T-helper 1 cell treated with Interleukin-12 subunit alpha and Interleukin-12 subunit beta and Interleukin-4 antibody, amounts not matched to agents 30 ng/mL and 1 ng/mL, for 36 hours (primary cell): ENCODE results near the gene BCKDK. TPM values are rescaled to one million over a fixed set of nuclear protein-coding genes. Genes with fewer than 3 reads are reported as not detected.
"Not testable (repeated sequence)": the region's sequence is repeated elsewhere in the genome, so short reads cannot be mapped to it uniquely, and the experiment has no call there.

Experiments used
- intact Hi-C: fragments of 100-400 bp; cut with micrococcal nuclease; formaldehyde crosslinking; loops from one replicate; pipeline ENCODE4 v1.15.1; 2024
- total RNA-seq: library from RNA; stranded (reverse); gene quantifications from 2 replicates; pipeline ENCODE4 v1.2.3, GENCODE V29; 2022

Gene BCKDK
- total RNA-seq, 1 donor from 2014 or later = 24.6 TPM

DNA sequence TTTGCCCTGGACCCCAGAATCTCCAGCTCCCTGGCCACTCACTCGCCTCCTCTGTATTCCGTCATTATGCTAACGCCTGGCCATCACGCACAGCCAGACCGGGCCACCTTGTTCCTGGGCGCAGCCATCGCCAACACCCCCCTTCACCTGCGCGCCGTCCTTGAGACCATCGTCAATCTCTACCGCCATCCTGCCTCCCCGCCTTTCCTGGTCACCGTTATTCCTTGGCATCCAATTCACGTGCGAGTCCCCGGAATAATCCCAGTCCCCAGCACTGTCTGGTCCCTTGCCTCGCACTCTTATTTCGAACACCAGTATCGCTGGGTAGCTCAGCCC is 14.1 kb upstream of the BCKDK start:
- intact Hi-C loops = loop anchor here (1.0 to 2.0 kb wide), 12 partner anchors 15 to 365 kb away; partner anchors contain the start of genes ARMC5, BCKDK, HSD3B7 and KAT8

DNA sequence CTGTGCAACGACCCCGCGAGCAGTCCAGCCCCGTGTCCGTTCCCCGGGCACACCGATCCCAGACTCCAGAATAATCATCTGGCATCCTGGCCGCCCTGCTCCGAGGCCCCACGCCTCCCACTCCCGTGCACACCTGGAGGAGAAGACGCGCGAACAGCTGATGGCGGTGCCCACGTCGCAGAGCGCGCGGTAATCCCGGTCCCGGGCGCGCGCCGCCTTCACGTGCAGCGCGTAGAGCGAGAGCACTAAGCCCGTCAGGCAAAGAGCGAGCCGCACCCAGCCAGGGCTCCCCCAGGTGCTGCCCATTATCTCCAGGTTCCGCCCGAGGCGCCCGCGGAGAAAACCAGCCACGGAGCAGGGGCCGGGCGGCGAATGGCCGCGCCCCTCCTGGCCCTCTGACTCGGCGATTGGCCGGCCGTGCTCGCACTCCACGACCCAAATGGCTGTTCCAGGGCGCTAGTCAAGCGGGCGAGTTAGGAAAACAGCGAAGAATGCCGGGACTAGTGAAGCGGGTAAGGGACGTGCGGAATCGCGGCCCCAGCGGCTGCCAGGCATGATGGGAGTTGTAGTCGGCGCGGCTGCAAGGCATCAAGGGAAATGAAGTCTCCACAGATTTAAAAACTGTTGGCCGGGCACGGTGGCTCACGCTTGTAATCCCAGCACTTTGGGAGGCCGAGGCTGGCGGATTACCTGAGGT is 13.6 kb upstream of the BCKDK start, which contains the start of gene VKORC1:
Gene VKORC1 (minus strand): TSS at position 374 of the 697 bp plus-strand sequence. CDS start 68 bp downstream, at position 306.
- intact Hi-C loops = loop anchor here (1.0 to 2.0 kb wide), 12 partner anchors 14 to 365 kb away; partner anchors contain the start of genes ARMC5, BCKDK, HSD3B7 and KAT8

DNA sequence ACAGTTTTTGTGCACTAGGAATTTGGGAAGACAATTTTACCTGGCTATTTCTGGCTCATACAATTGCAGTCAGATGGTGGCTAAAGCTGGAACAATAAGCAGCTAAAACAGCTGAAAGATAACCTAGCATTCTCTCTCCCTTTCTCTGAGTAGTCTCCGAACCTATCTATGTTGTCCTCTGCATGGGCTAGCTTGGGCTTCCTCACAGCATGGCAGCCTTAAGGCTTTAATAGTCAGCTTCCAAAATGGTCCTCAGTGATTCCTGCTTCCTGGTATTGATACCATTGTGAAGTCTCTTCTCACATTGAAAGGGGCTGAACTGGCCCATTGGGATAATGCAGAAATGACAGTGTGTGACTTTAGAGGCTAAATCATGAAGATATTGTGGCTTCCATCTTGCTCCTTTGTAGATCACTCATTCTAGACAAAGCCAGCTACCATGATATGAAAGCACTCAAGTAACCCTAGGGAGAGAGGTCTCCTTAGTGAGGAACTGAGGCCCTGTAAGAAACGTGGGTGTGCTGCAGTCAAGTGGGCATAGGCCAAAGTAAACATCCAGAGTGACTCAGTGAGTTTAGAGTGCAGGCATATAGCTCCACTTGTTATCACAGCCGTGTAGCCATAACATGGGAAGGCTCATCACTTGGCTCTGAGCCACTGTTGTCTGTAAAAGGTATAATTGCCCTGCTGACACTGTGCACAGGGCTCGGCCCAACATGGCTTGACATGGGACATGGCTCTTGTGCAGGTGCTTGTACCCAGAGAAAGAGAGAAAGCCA is 8.1 kb upstream of the BCKDK start:
- intact Hi-C loops = no loop called here

DNA sequence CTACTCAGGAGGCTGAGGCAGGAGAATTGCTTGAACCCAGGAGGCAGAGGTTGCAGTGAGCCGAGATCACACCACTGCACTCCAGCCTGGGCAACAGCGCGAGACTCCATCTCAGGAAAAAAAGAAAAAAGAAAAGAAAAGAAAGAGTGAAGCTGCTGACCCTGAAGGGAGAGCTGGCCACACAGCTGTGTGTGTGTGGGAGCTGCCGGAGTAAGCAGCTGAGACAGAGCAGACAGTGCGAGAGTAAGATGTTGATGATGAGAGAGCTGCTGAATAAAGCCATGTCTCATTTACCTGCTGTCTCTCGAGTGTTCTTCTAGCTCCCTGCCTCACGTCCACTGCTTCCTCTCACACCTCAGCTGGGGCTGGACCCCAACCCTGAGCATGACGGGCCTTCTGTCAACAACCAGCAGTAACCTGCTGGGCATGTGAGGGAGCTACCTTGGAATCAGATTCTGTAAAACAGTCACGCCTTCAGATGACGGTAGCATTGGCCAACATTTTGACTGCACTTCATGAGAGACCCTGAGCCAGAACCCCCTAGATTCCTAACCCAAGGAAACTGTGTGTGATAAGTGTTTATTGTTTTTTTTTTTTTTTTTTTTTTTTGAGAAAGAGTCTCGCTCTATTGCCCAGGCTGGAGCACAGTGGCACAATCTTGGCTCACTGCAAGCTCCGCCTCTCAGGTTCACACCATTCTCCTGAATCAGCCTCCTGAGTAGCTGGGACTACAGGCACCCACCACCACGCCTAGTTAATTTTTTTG is 7.1 kb upstream of the BCKDK start:
- intact Hi-C loops = not testable (repeated sequence)

DNA sequence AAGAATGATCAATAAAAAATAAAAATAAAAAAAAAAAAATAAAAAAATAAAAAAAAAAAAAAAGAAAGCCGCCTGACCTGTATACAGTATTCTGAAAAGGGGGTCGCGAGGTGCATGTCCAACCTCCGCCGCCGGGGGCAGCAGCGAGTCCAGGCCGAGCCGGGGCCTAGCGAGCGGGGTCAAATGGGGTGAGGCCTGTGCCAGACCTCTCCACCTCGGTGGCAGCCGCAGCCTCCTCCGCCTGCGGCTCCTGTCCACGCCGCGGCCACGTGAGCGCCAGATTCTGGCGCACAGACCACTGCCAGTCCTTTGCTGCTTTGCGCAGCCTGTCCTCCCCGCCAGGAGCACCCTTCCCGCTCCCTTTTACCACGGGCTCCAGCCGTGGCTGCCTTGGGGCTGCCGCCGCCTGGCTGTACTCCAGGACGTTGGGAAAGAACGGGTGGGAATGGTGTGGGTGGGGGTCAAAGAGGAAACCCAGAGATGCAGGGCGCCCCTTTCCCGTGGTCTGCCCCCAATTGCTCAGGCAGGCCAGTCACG is 2.4 kb upstream of the BCKDK start:
- intact Hi-C loops = no loop called here

DNA sequence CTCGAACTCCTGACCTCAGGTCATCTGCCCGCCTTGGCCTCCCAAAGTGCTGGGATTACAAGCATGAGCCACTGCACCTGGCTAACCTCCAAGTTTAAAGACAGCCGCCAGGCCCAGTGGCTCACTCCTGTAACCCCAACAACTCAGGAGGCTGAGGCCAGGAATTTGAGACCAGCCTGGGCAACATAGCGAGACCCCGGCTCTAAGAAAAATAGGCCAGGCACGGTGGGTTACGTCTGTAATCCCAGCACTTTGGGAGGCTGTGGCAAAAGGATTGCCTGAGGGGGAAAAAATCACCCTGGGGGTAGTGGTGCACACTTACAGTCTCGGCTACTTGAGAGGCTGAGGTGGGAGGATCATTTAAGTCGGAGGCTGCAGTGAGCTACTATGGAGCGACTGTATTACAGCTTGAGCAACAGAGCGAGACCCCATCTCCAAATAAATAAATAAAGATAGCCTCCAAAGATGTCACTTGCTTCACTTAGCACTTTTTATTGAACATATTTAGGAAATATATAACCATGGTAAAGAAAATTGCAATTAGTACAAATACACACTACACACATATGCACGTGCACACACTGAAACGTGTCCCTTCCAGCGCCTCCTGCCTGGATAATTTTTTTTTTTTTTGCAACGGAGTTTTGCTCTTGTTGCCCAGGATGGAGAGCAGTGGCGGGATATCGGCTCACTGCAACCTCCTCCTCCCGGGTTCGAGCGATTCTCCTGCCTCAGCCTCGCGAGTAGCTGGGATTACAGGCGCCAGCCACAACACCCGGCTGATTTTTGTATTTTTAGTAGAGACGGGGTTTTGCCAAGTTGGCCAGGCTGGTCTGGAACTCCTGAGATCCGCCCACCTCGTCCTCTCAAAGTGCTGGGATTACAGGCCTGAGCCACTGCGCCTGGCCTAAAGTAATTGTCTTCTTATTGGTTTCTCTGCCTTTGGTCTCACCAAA is 1.4 kb upstream of the BCKDK start:
- intact Hi-C loops = no loop called here

DNA sequence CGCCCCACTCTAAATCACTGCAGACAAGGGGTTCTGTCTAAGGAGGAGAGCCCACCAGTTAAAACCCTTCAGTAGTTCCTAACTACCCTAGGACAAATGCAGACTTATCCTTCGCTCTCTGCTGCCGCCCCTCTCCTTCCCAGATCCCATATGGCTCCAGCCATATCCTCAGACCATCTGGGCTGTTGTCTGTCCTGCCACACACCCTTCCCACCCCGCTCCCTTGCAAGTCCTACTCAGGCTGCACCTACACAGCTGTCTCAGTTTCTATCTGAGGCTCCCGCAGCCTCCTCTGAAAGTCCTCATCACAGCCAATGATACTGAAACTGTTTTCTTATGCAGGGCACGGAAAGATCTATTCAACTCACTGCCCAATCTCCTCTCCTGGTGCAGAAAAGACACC is 720 bp upstream of the BCKDK start:
- intact Hi-C loops = no loop called here

DNA sequence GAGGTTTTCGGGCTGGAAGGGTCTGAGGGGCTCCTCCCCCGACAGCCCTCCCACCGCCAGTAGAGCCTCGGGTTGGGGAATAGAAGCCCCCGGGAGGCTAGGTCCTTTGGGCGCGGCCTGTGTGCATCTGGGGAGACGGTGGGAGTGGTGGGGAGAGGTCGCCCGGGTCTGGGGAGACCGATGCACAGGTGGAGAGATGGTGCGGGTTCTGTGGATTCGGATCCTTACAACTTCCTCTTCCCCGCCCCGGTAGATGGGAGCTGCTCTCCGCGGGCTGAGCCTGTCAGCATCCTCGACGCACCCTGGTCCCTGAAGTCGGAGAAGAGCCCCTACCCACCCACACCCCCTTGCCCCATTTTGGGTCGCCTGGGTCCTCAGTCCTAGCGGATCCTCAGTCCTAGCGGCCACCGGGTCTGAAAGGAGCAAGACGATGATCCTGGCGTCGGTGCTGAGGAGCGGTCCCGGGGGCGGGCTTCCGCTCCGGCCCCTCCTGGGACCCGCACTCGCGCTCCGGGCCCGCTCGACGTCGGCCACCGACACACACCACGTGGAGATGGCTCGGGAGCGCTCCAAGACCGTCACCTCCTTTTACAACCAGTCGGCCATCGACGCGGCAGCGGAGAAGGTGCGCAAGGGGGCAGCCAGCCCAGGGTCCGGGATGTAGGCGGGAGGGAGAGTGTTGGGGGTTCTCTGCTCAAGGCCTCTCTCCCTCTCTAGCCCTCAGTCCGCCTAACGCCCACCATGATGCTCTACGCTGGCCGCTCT is 790 bp downstream of the BCKDK start:
- intact Hi-C loops = loop anchor here (2.0 kb wide), 4 partner anchors 14 to 350 kb away; partner anchors contain the start of genes ARMC5, SETD1A and VKORC1

DNA sequence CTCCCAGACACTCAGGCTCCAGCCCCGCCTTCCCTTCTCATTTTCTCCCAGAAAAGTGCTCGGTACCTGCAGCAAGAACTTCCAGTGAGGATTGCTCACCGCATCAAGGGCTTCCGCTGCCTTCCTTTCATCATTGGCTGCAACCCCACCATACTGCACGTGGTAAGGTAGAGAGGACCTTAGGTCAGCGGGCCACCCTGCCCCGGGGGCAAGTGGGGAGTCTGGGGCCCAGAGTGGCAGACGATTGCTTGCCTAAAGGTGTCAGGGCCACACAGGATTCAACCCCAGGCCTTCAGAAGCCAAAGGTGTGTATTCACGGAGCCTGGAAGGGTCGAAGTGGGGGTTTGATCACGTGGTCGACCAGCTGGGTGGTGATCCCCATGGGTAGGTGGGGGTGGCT is 1.4 kb downstream of the BCKDK start:
- intact Hi-C loops = loop anchor here (2.0 to 10.0 kb wide), 5 partner anchors 15 to 765 kb away; partner anchors contain the start of genes ARMC5, SETD1A, VKORC1 and ZNF267

DNA sequence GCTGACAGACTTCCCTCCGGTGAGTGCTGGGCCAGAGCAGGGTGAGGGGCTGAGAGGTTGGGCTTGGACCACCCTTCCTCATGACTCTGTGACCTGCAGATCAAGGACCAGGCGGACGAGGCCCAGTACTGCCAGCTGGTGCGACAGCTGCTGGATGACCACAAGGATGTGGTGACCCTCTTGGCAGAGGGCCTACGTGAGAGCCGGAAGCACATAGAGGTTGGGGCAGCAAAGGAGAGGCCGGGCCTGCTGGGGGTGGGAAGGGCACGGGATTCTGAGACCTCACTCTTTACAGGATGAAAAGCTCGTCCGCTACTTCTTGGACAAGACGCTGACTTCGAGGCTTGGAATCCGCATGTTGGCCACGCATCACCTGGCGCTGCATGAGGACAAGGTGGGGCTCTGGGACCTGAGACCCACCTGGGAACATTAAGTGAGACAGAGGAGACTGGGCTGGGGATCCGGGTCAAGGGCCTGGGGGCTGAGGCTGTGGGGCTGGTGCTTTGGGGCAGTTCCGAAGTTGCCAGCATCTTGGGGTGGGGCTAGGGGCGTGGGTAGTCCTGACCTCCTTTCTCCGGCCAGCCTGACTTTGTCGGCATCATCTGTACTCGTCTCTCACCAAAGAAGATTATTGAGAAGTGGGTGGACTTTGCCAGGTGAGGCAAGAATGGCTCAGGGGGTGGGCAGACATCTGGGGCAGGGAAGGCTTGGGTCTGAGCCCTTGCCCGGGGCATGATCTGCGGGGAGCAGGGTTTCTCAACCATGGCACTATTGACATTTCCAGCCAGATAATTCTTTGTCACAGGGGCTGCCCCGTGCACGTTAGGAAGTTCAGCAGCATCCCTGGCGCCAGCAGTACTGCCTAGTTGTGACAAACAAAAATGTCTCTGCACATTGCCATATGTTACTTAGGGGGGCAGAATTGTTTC is 2.2 kb downstream of the BCKDK start:
- intact Hi-C loops = loop anchor here (10.0 kb wide), 1 partner anchor 764 kb away; the partner anchor contains the start of gene ZNF267

DNA sequence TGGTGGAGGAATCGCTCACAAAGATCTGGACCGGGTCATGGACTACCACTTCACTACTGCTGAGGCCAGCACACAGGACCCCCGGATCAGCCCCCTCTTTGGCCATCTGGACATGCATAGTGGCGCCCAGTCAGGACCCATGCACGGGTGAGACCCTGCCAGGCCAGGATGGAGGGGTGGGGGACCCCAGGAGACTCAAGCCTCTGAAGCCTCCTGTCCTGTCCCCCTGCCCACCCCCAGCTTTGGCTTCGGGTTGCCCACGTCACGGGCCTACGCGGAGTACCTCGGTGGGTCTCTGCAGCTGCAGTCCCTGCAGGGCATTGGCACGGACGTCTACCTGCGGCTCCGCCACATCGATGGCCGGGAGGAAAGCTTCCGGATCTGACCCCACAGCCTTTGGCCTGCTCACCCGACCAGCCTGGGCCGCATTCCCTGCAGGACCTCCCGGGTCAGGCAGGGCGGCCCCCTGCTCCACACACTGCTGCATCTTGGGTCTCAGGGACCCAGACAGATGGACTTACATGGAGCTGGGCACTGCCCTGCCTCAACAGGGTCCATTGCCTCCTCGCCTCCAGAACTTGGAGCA is 3.8 kb downstream of the BCKDK start:
- intact Hi-C loops = loop anchor here (10.0 kb wide), 1 partner anchor 763 kb away; the partner anchor contains the start of gene ZNF267

DNA sequence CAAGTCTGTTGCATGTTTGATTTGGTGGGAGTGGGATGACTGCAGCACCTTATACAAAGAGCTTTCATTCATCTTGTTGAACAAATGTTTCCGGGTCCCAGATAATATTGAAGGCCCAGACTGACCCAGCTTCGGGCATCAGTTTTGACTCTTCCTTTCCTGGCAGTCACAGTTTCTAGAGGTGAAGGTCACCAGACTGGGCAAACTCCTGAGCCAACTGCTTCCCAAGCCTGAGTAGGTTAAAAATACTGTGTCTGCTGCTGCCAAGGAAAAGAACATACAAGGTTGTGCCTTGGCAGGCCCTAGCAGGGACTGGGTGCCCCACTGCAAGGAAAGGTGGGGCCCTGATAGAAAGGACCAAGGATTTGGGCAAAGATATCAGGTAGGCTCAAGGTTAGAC is 4.5 kb downstream of the BCKDK start:
- intact Hi-C loops = loop anchor here (10.0 kb wide), 1 partner anchor 762 kb away; the partner anchor contains the start of gene ZNF267

DNA sequence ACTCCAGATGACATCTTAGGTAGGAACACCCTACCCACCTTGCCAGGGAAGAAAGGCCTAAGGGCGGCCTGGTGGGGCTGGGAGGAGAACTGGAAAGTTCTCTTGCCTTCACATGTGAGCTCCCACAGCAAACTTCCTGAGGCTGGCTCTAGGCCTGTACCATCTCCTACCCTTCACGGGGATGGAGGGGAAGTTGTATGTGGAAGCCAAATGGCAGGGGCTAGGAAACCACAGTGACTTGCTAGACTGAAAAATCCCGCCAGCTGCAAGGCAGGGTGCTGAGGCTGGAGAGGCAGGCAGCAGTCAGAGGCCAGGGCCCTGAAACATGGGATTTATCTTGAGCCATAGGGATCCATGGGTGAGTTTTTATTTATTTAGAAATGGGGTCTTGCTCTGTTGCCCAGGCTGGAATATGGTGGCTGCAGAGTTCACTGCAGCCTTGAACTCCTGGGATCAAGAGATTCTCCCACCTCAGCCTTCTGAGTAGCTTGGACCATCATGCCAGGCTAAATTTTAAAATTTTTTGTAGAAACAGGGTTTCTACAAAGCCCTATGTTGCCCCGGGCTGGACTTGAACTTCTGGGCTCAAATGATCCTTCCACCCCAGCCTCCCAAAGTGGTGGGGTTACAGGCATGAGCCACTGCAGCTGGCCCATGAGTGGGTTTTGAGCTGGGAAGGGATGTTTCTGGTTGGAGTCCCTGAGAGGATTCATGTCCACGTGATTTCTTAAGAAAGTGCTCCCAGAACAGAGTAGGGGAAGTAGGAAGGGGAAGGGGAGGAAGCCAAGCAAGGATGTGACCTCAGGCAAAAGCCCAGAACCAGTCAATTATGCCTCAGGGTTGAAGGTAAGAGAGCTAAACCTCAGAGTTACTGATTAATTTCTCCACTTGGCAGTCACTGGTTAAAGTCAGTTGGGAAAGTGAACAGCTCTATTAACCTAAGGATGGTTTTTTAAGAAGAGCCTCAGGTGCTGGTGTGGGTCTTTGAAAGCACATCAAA is 5.2 kb downstream of the BCKDK start:
- intact Hi-C loops = loop anchor here (10.0 kb wide), 1 partner anchor 761 kb away; the partner anchor contains the start of gene ZNF267

DNA sequence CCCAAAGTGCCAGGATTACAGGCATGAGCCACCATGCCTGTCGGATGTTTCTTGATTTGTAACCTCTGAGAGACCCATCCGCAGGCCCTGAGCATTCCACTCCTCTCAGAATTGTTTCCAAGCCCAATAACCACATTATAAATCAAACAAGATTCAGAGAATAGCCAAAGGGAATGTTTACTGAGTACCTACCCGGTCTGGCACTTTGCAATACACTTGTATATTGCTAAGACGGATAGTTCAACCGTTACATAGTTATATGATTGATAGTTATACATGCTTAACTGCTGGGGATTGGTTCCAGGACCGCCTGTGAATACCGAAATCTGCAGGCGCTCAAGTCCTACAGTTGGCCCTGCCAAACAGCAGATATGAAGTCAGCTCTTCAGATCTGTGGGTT is 6.3 kb downstream of the BCKDK start:
- intact Hi-C loops = loop anchor here (10.0 kb wide), 1 partner anchor 760 kb away; the partner anchor contains the start of gene ZNF267

DNA sequence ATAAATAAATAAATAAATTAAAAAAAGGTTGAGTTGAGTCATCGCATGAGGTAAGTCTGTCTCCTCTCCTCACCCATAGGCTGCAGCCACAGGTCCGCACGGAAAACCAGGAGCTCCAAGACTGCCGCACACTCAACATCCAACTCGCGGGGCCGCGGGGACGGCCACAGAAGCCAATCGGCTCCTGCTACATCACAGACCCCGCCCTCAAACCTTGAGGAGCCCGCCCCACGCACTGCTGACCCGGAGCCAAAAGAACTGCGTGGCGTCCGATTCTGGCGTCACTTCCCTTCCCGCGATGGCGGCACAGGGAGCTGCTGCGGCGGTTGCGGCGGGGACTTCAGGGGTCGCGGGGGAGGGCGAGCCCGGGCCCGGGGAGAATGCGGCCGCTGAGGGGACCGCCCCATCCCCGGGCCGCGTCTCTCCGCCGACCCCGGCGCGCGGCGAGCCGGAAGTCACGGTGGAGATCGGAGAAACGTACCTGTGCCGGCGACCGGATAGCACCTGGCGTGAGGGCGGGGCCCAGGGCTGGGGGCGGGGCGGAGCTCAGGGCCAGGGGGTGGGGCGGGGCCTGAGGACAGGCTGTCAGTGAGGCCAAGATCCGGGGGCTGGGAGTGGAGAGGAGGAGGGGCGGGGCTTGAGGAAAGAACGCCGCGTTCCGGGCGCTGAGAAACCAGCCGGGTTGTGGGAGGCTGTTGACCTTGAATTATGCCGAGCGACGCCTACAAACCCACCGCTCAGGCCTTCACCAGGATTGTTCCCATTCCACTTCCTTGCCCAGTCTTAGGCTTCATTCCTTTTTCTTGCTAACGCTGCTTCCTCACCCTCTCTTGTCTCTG is 9.4 kb downstream of the BCKDK start, which contains the start of gene KAT8:
Gene KAT8 (plus strand): TSS at position 281 of the 839 bp plus-strand sequence. CDS start 18 bp downstream, at position 299.
- intact Hi-C loops = loop anchor here (1.0 to 10.0 kb wide), 12 partner anchors 23 to 757 kb away; partner anchors contain the start of genes SETD1A, STX4, VKORC1 and ZNF267
